GM13976 (cell line): ENCODE measurements around the gene NCK1.

Source experiments
- DNase-seq: peaks from one replicate; pipeline ENCODE4 v3.0.0; 2012; ENCODE audit warnings: low spot score
- in situ Hi-C: fragments of 300-500 bp; cut with MboI; formaldehyde crosslinking; loops from one replicate; pipeline ENCODE4 v1.12.0; 2022; ENCODE audit warnings: low sequenced_read_pairs, mixed read lengths, inconsistent platforms; ENCODE audit not compliant: unreplicated experiment
- TF ChIP-seq, protein P1 (sequence below): IDR thresholded peaks from 2 replicates; pipeline ENCODE4 v1.5.1; 2012; ENCODE audit warnings: borderline replicate concordance, mild to moderate bottlenecking; ENCODE audit not compliant: insufficient read depth; ENCODE audit errors: extremely low read depth, missing control alignments, control extremely low read depth

NCK1 gene

DNA sequence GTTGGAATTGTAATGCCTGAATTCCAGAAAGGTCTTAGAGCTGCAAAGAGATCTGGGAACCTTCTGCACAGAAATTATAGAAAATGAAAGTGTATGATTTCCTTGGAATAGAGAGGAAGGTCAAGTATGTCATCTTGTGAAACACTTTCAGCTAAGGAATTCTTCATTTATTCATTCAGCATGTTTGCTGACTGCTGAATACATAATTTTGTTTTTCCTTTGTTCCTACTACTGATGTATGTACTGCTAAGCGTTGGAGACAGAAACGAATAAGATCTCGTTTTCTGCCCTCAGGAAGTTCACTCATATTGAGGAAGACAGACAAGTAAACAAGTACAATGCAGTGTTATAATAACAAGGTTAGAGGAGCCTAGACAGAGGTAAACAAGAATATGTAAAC, 81.4 kb downstream of the NCK1 start:
- in situ Hi-C loops = no loop called here
- DNase-seq = no peak
- TF ChIP-seq, protein P1, sequence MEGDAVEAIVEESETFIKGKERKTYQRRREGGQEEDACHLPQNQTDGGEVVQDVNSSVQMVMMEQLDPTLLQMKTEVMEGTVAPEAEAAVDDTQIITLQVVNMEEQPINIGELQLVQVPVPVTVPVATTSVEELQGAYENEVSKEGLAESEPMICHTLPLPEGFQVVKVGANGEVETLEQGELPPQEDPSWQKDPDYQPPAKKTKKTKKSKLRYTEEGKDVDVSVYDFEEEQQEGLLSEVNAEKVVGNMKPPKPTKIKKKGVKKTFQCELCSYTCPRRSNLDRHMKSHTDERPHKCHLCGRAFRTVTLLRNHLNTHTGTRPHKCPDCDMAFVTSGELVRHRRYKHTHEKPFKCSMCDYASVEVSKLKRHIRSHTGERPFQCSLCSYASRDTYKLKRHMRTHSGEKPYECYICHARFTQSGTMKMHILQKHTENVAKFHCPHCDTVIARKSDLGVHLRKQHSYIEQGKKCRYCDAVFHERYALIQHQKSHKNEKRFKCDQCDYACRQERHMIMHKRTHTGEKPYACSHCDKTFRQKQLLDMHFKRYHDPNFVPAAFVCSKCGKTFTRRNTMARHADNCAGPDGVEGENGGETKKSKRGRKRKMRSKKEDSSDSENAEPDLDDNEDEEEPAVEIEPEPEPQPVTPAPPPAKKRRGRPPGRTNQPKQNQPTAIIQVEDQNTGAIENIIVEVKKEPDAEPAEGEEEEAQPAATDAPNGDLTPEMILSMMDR = no peak

DNA sequence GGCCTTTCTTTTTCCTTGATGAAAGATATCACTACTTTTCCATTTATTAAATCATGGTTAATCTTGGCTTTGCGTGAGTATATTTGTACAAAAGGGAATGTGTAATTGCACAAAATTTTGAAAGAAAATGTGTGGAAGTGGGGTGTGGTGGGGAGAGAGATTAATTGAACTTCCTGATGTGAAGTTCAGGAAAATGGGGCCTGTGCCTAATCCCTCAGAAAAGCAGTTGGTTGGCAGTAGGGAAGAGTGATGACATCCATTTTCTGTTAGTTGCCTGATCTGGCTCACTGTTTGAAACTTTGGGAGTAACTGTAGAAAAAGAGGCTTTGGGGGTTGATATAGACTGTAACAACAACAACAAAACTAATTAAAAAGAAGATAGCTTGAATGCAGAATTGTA, 85.0 kb downstream of the NCK1 start:
- TF ChIP-seq, protein P1 = no peak
- in situ Hi-C loops = no loop called here
- no peak for DNase-seq

DNA sequence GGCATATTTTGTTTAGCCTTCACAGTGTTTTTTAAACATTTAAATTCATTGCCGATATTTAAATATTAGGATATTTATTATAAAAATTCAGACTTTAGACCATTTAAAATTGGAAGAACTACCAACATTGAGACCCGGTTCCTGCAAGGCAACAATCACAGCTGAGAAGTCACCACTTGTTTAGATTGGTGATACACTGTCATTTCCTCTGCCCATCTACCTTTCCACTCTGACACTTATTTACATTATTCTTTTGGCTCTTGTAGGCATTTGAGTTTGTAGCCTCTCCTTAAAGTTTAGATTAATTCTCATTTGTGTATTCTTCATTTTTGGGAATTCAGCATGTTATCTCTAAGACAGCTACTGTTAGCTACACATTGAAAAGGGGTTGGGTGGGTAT, 85.5 kb downstream of the NCK1 start:
- in situ Hi-C loops = no loop called here
- TF ChIP-seq, protein P1 = no peak
- DNase-seq = no peak

DNA sequence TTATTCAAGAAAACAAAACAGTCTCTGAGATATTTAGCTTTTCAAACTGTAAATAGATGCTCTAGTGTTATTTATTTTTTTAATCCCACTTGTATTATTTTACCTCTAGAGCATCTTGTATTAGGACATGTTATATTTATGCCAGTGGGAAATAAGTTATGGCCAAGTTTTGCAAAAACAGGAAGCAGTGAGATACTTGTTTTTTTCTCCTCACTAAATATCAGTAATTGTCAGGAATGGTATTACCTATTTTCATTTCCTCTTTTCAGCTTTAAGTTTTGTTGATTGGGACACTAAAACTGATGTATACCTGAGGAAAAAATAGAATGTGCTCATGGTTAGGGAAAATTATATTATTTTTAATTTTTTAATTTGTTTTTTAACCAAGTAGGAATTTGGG, 87.1 kb downstream of the NCK1 start:
- TF ChIP-seq, protein P1 = no peak
- in situ Hi-C loops = no loop called here
- no peak for DNase-seq

DNA sequence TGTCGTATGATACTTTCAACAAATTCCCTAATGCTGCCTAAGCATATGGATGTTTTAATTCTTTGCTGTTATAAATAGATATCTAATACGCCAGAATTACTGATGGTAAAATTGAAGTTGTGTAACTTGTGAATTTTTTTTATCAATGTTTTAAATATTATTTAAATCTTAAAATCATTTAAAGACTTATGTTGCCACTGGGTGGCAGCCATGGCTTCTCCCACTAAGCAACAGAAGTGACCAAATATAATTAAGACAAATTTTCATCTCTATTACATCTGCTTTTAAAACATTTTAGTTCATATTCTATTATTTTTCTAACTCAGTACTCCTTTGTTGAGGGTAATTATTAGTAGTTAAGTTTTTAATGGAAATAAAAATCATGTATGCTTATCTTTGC, 87.7 kb downstream of the NCK1 start:
- DNase-seq = no peak
- in situ Hi-C loops = no loop called here
- TF ChIP-seq, protein P1 = no peak

DNA sequence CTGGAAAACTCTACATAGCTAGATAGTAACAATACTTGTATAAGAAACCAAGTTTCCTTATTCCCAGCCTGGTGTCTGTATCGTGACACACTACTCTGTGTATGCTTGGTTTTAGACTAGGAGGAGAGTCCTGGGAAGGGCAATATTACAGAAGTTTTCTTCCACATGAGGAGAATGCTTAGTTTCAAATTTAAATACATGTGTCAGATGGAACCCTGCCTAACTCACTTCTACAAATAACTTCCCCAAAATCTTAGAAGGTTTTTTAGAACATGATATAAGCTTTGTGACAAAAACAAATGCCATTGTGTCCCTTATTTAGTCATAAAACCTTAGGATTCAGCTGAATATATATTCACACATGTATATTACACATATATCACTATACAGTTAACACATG, 88.6 kb downstream of the NCK1 start:
- no peak for DNase-seq
- TF ChIP-seq, protein P1 = no peak
- in situ Hi-C loops = no loop called here

DNA sequence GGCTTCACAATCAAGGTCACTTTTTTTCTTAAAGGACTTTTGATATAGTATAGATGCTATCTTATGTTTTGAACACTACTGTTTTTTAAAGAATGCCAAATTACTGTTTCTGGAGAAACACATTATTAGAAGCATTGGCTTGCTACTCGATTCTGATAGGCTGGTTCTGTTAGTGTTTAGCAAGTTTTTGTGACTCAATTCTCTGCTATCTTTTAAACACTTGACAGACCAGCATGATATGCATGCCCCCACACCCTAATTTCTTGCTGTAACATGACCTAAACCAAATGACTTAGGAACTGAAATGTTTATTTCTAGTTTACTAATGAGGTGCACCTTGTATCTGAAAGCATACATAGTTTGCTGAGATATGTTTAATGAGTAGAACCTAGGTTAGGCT, 90.3 kb downstream of the NCK1 start:
- no peak for DNase-seq
- in situ Hi-C loops = no loop called here
- TF ChIP-seq, protein P1 = no peak
